H1 (cell line): ENCODE results near the gene SGK1. TPM values are rescaled to one million over a fixed set of nuclear protein-coding genes. Genes with fewer than 3 reads are reported as not detected.

ENCODE experiments used
- CTCF ChIA-PET: fragments of 300-600 bp; sonication (Branson Sonifier 250); formaldehyde crosslinking; loops from one replicate; lab custom pipeline; 2021; ENCODE audit not compliant: partially characterized antibody; lab: Charles Lee
- POLR2A ChIA-PET: fragments of 300-600 bp; sonication (Branson Sonifier 250); formaldehyde crosslinking; loops from one replicate; lab custom pipeline; 2021; ENCODE audit warnings: inconsistent platforms; ENCODE audit not compliant: partially characterized antibody; lab: Charles Lee
- DNase-seq, 2 experiments: peaks; one replicate each; pipeline versions ENCODE4 v3.0.0 to v3.0.0-alpha.2; 2010 to 2022; ENCODE audit warnings: low spot score in 2 of 2, low read depth in 1 of 2, mixed read lengths in 1 of 2
- FAIRE-seq: peaks from 2 replicates; lab custom pipeline; 2011; peaks lifted over from hg19 to GRCh38; lab: Jason Lieb, UNC
- H2AFZ ChIP-seq: 2 replicates; pipeline ENCODE4 v1.8.1; 2012; ENCODE audit warnings: low read length, inconsistent platforms
- H2AK5ac ChIP-seq: 2 replicates; pipeline ENCODE4 v1.6.1; 2013; ENCODE audit warnings: low read depth, low read length
- H2BK120ac ChIP-seq: replicated peaks from 2 replicates; pipeline ENCODE3; 2013; ENCODE audit warnings: low read depth, low read length, inconsistent platforms
- H2BK12ac ChIP-seq: 2 replicates; pipeline ENCODE4 v1.6.1; 2013; ENCODE audit warnings: low read depth, low read length
- H2BK15ac ChIP-seq: 2 replicates; pipeline ENCODE4 v1.6.1; 2013; ENCODE audit warnings: low read length
- H2BK20ac ChIP-seq: 2 replicates; pipeline ENCODE4 v1.6.1; 2013; ENCODE audit warnings: low read length
- H2BK5ac ChIP-seq: 2 replicates; pipeline ENCODE4 v1.6.1; 2013; ENCODE audit warnings: low read depth, low read length
- H3K14ac ChIP-seq: 2 replicates; pipeline ENCODE4 v1.6.1; 2013; ENCODE audit warnings: inconsistent platforms; ENCODE audit not compliant: insufficient read length
- H3K18ac ChIP-seq: 2 replicates; pipeline ENCODE4 v1.6.1; 2013; ENCODE audit warnings: low read length; ENCODE audit errors: extremely low read depth
- H3K23ac ChIP-seq: 2 replicates; pipeline ENCODE4 v1.6.1; 2013; ENCODE audit warnings: inconsistent platforms; ENCODE audit not compliant: insufficient read length
- H3K23me2 ChIP-seq: 2 replicates; pipeline ENCODE4 v1.6.1; 2013; ENCODE audit warnings: low read depth, low read length
- H3K27ac ChIP-seq: 2 replicates; pipeline ENCODE4 v1.6.1; 2011; ENCODE audit warnings: low read depth, low read length, inconsistent platforms
- H3K27me3 ChIP-seq, 4 experiments: replicated peaks in 1 of 4; 1 replicate in 1 of 4; 2 replicates in 3 of 4; pipeline versions ENCODE4 v1.6.1 to v1.8.1; 2011 to 2013; ENCODE audit warnings: low read length in 3 of 4, mild to moderate bottlenecking in 3 of 4, inconsistent platforms in 2 of 4, mixed read lengths in 2 of 4, moderate library complexity in 1 of 4; ENCODE audit not compliant: control insufficient read depth in 3 of 4, insufficient read depth in 3 of 4; ENCODE audit errors: extremely low read depth in 1 of 4
- H3K36me3 ChIP-seq, 4 experiments: 2 replicates each; pipeline versions ENCODE4 v1.6.1 to v1.8.1; 2011 to 2013; ENCODE audit warnings: mild to moderate bottlenecking in 4 of 4, low read length in 3 of 4, moderate library complexity in 2 of 4, control low read depth in 1 of 4, inconsistent platforms in 1 of 4; ENCODE audit not compliant: insufficient read depth in 4 of 4, control insufficient read depth in 2 of 4
- H3K4ac ChIP-seq: replicated peaks from 2 replicates; pipeline ENCODE3; 2013; ENCODE audit warnings: low read length, low read depth, mixed read lengths, inconsistent platforms; ENCODE audit not compliant: insufficient read length
- H3K4me1 ChIP-seq, 4 experiments: replicated peaks in 1 of 4; 1 replicate in 1 of 4; 2 replicates in 3 of 4; pipeline versions ENCODE4 v1.6.1 to v1.8.1; 2011 to 2013; ENCODE audit warnings: low read length in 3 of 4, inconsistent platforms in 2 of 4, mixed read lengths in 1 of 4; ENCODE audit not compliant: insufficient read depth in 4 of 4, control insufficient read depth in 3 of 4
- H3K4me2 ChIP-seq, 2 experiments: 2 replicates each; pipeline versions ENCODE4 v1.6.1 to v1.8.1; 2011 to 2013; ENCODE audit warnings: low read depth in 2 of 2, low read length in 2 of 2, control low read depth in 1 of 2, inconsistent platforms in 1 of 2, mild to moderate bottlenecking in 1 of 2; ENCODE audit not compliant: insufficient read depth in 1 of 2
- H3K4me3 ChIP-seq, 4 experiments: fragments of 200-600, 300-600 bp in 1 of 4; sonication (generic), shearing (Covaris generic), sonication (Bioruptor Twin) in 1 of 4; 2 replicates each; pipeline versions ENCODE4 v1.5.1 to v1.8.1; 2011 to 2016; ENCODE audit warnings: low read length in 4 of 4, low read depth in 3 of 4, control low read depth in 2 of 4, inconsistent platforms in 2 of 4, mild to moderate bottlenecking in 2 of 4, mixed read lengths in 1 of 4, moderate library complexity in 1 of 4; ENCODE audit not compliant: insufficient read depth in 2 of 4; ENCODE audit errors: extremely low read depth in 1 of 4
- H3K56ac ChIP-seq: replicated peaks from 2 replicates; pipeline ENCODE3; 2013; ENCODE audit warnings: low read depth, mild to moderate bottlenecking, mixed read lengths, low read length, inconsistent platforms; ENCODE audit not compliant: insufficient read length
- H3K79me1 ChIP-seq: 2 replicates; pipeline ENCODE4 v1.6.1; 2013; ENCODE audit warnings: low read depth, low read length, control low read depth
- H3K79me2 ChIP-seq, 2 experiments: 2 replicates each; pipeline versions ENCODE4 v1.6.1 to v1.8.1; 2012 to 2013; ENCODE audit warnings: low read length in 2 of 2, mild to moderate bottlenecking in 2 of 2, inconsistent platforms in 1 of 2; ENCODE audit not compliant: insufficient read depth in 2 of 2, control insufficient read depth in 1 of 2
- H3K9ac ChIP-seq, 4 experiments: replicated peaks in 1 of 4; 1 replicate in 1 of 4; 2 replicates in 3 of 4; pipeline versions ENCODE4 v1.6.1 to v1.8.1; 2011 to 2013; ENCODE audit warnings: low read depth in 3 of 4, low read length in 3 of 4, control low read depth in 2 of 4, mild to moderate bottlenecking in 2 of 4, moderate library complexity in 2 of 4, inconsistent platforms in 1 of 4; ENCODE audit errors: extremely low read depth in 1 of 4
- H3K9me3 ChIP-seq, 2 experiments: 2 replicates each; pipeline versions ENCODE4 v1.6.1 to v1.8.1; 2012 to 2013; ENCODE audit warnings: mild to moderate bottlenecking in 2 of 2, moderate library complexity in 2 of 2, control low read depth in 1 of 2, inconsistent platforms in 1 of 2, low read depth in 1 of 2, low read length in 1 of 2, mixed read lengths in 1 of 2; ENCODE audit not compliant: insufficient read depth in 2 of 2
- H4K20me1 ChIP-seq, 2 experiments: replicated peaks in 1 of 2; 2 replicates each; pipeline versions ENCODE3 to v1.8.1; 2011 to 2013; ENCODE audit warnings: inconsistent platforms in 2 of 2, low read length in 2 of 2, mild to moderate bottlenecking in 1 of 2; ENCODE audit not compliant: insufficient read depth in 2 of 2, control insufficient read depth in 1 of 2
- H4K5ac ChIP-seq: 2 replicates; pipeline ENCODE4 v1.6.1; 2013; ENCODE audit warnings: low read length, low read depth, mixed read lengths, inconsistent platforms; ENCODE audit not compliant: insufficient read length
- H4K8ac ChIP-seq: 2 replicates; pipeline ENCODE4 v1.8.0; 2013; ENCODE audit warnings: mild to moderate bottlenecking, moderate library complexity, low read length, inconsistent platforms; ENCODE audit not compliant: insufficient read depth; ENCODE audit errors: extremely low read depth
- H4K91ac ChIP-seq: replicated peaks from 2 replicates; pipeline ENCODE3; 2013; ENCODE audit warnings: low read length, mixed read lengths, inconsistent platforms; ENCODE audit not compliant: insufficient read length
- ASH2L ChIP-seq: fragments of 200-600, 300-600 bp; sonication (generic); IDR thresholded peaks from one replicate; pipeline ENCODE4 v1.7.1; 2017; ENCODE audit warnings: low read length
- BACH1 ChIP-seq: IDR thresholded peaks from 2 replicates; pipeline ENCODE4 v1.6.1; 2012; ENCODE audit warnings: low read length, improper control_type of control experiment
- CEBPB ChIP-seq: IDR thresholded peaks from 2 replicates; pipeline ENCODE4 v1.6.1; 2012; ENCODE audit warnings: low read depth, low read length
- CHD2 ChIP-seq: IDR thresholded peaks from 2 replicates; pipeline ENCODE4 v1.6.1; 2012; ENCODE audit warnings: low read length, improper control_type of control experiment
- HDAC2 ChIP-seq, 2 experiments: fragments of 300-600 bp in 1 of 2; sonication (generic) in 1 of 2; IDR thresholded peaks; 2 replicates each; pipeline ENCODE4 v1.6.1; 2011 to 2012; ENCODE audit warnings: low read depth in 2 of 2, low read length in 2 of 2, mild to moderate bottlenecking in 2 of 2, moderate library complexity in 2 of 2, borderline replicate concordance in 1 of 2, inconsistent platforms in 1 of 2
- KDM1A ChIP-seq: fragments of 200-600, 300-600 bp; sonication (generic); IDR thresholded peaks from 2 replicates; pipeline ENCODE4 v1.7.1; 2016; ENCODE audit warnings: mild to moderate bottlenecking, low read length, borderline replicate concordance
- POLR2A ChIP-seq, 2 experiments: IDR thresholded peaks; 1 replicate in 1 of 2; 2 replicates in 1 of 2; pipeline ENCODE4 v1.6.1; 2011; ENCODE audit warnings: low read depth in 2 of 2, low read length in 2 of 2, mild to moderate bottlenecking in 2 of 2; ENCODE audit errors: control extremely low read depth in 1 of 2
- SIX5 ChIP-seq: IDR thresholded peaks from 2 replicates; pipeline ENCODE4 v1.6.1; 2011; ENCODE audit warnings: mild to moderate bottlenecking, low read depth, low read length
- SP2 ChIP-seq: IDR thresholded peaks from 2 replicates; pipeline ENCODE4 v1.6.1; 2012; ENCODE audit warnings: mild to moderate bottlenecking, low read length, inconsistent platforms
- TAF7 ChIP-seq: optimal IDR thresholded peaks from 2 replicates; pipeline ENCODE3; 2011; ENCODE audit warnings: low read depth, mild to moderate bottlenecking, inconsistent platforms, low read length, moderate library complexity, borderline replicate concordance
- TEAD4 ChIP-seq: IDR thresholded peaks from 2 replicates; pipeline ENCODE4 v1.6.1; 2012; ENCODE audit warnings: low read depth, low read length, inconsistent platforms, mixed read lengths
- polyA plus RNA-seq, 7 experiments: library from polyadenylated mRNA; depleted of rRNA in 3 of 7; stranded (reverse) in 5 of 7; unstranded in 2 of 7; fragments of >200 nt in 5 of 7; fragments of 200-250 nt in 2 of 7; gene quantifications; 1 replicate in 5 of 7; 2 replicates in 1 of 7; 4 replicates in 1 of 7; pipeline versions ENCODE4 v1.2.1 to v1.2.3, GENCODE V29; 2011 to 2013; ENCODE audit warnings: missing spikeins in 2 of 7, mixed read lengths in 2 of 7
- total RNA-seq: library from RNA; stranded (reverse); fragmentation: NEBNext Ultra II Directional; extraction: Animal tissue kit (Norgen Biotek cat#: 25700); gene quantifications from 2 replicates; pipeline ENCODE4 v1.2.1, GENCODE V29; 2021
- TF ChIP-seq, protein P1 (sequence below): IDR thresholded peaks from 2 replicates; pipeline ENCODE4 v1.6.1; 2012; ENCODE audit warnings: low read length, inconsistent platforms

The SGK1 gene
- total and polyA plus RNA-seq, 2 of the 8 experiments (the other 6 are each of a cell fraction or from before 2014, with no cell fraction given) = 14.5 to 18.4 TPM

DNA sequence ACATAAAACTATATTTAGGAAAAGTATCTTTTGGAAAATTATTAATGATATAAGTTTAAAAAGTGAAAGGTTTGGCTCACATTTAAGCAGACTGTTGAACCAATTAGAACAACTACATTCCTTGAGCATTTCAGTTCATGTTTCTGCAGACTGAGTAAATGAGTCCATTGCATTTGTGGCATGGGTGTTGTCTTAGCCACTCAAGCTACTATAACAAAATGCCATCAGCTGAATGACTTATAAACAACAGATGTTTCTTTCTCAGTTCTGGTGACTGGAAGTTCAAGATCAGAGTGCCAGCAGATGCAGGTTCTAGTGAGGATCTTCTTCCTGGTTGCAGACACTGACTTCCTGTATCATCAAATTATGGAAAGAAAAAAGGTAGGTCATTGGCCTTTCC is 198.4 kb downstream of the SGK1 start:
- H3K14ac ChIP-seq = no peak overlapping the region
- no peak for TF ChIP-seq HDAC2 (IDR thresholded peaks at IDR 0.05; ENCODE audit: borderline replicate concordance in 1 of 2, low read depth in 2 of 2, low read length in 2 of 2)
- no peak for TF ChIP-seq TEAD4
- TF ChIP-seq CHD2 = no peak
- no peak for TF ChIP-seq BACH1
- no peak for TF ChIP-seq TAF7
- TF ChIP-seq, protein P1, sequence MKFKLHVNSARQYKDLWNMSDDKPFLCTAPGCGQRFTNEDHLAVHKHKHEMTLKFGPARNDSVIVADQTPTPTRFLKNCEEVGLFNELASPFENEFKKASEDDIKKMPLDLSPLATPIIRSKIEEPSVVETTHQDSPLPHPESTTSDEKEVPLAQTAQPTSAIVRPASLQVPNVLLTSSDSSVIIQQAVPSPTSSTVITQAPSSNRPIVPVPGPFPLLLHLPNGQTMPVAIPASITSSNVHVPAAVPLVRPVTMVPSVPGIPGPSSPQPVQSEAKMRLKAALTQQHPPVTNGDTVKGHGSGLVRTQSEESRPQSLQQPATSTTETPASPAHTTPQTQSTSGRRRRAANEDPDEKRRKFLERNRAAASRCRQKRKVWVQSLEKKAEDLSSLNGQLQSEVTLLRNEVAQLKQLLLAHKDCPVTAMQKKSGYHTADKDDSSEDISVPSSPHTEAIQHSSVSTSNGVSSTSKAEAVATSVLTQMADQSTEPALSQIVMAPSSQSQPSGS = no peak
- no peak for TF ChIP-seq POLR2A (IDR thresholded peaks at IDR 0.05; ENCODE audit: control extremely low read depth in 1 of 2, low read depth in 2 of 2, low read length in 2 of 2)
- no peak for TF ChIP-seq SP2
- TF ChIP-seq SIX5 = no peak
- TF ChIP-seq KDM1A = no peak
- no peak for TF ChIP-seq ASH2L
- no peak for TF ChIP-seq CEBPB
- H3K79me1 ChIP-seq = no peaks in the 10 kb centered on the region
- H4K5ac ChIP-seq = no peak overlapping the region
- ChIA-PET CTCF (interaction anchor here (2.2 kb wide), 1 partner anchor 196 kb away, joined by 8 read pairs; no protein-coding TSS in a partner anchor), POLR2A (no interaction called here)
- H4K20me1 ChIP-seq = no peaks in the 10 kb centered on the region
- H3K79me2 ChIP-seq = no peaks in the 10 kb centered on the region
- DNase-seq = no peak
- H2AFZ ChIP-seq = no peak overlapping the region
- H3K23ac ChIP-seq = no peak overlapping the region
- H3K27me3 ChIP-seq = no peaks in the 10 kb centered on the region
- H2BK15ac ChIP-seq = no peak overlapping the region
- no peak overlapping the region for H2BK20ac ChIP-seq
- H2BK120ac ChIP-seq = no peak overlapping the region
- no peak overlapping the region for H2AK5ac ChIP-seq
- H3K4me1 ChIP-seq = peaks cover 0 to 2% (median 0%) of the 10 kb centered on the region in 4 experiments; a peak in 1 of 7 replicates
- H2BK12ac ChIP-seq = no peak overlapping the region
- no peak for FAIRE-seq
- no peaks in the 10 kb centered on the region for H3K36me3 ChIP-seq
- H4K8ac ChIP-seq = no peak overlapping the region
- no peak overlapping the region for H3K56ac ChIP-seq
- H2BK5ac ChIP-seq = no peak overlapping the region
- H3K4ac ChIP-seq = no peak overlapping the region
- no peaks in the 10 kb centered on the region; a peak in 1 of 4 replicates for H3K9me3 ChIP-seq
- H3K18ac ChIP-seq = no peak overlapping the region
- no peak overlapping the region for H3K4me3 ChIP-seq
- no peak overlapping the region for H4K91ac ChIP-seq
- H3K27ac ChIP-seq = no peak overlapping the region
- no peak overlapping the region for H3K9ac ChIP-seq
- no peaks in the 10 kb centered on the region for H3K23me2 ChIP-seq
- H3K4me2 ChIP-seq = no peak overlapping the region
